ENCODE results near the gene PLSCR1. TPM values are rescaled to one million over a fixed set of nuclear protein-coding genes. Genes with fewer than 3 reads are reported as not detected.
A peak's percentile ranks its signal among the peaks of the same experiment; 100 is the strongest.

The PLSCR1 gene
- total and polyA plus RNA-seq, 9 of the 15 experiments (the other 6 are each of a cell fraction or from before 2014, with no cell fraction given), result 40.6 to 122 (median 69.1) TPM

DNA sequence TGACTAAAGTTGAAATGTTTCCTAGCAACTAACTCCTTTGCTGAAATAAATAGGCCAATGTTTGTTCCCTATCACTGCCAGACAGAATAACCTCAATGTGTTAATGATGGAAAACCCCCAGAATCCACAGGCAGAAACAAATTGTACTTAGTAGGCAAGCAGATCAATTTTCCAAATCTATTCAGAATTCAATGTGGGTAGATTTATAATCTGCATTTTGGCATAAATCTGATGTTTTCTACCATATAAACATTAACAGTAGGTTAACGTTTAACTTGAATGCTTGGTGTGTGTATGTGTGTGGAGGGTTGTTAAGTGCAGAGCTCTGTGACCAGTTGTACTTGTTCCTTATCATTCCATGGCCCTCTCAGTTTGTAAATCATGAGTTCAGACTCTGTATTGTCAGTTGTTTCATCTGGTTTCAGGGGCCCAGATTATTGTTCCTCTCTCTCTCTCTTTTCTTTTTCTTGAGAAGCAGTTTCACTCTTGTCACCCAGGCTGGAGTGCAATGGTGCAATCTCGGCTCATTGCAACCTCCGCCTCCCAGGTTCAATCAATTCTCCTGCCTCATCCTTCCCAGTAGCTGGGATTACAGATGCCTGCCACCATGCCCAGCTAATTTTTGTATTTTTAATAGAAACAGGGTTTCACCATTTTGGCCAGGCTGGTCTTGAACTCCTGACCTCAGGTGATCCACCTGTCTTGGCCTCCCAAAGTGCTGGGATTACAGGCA is 32.8 kb downstream of the PLSCR1 start (continued):
- TF ChIP-seq, protein P1, sequence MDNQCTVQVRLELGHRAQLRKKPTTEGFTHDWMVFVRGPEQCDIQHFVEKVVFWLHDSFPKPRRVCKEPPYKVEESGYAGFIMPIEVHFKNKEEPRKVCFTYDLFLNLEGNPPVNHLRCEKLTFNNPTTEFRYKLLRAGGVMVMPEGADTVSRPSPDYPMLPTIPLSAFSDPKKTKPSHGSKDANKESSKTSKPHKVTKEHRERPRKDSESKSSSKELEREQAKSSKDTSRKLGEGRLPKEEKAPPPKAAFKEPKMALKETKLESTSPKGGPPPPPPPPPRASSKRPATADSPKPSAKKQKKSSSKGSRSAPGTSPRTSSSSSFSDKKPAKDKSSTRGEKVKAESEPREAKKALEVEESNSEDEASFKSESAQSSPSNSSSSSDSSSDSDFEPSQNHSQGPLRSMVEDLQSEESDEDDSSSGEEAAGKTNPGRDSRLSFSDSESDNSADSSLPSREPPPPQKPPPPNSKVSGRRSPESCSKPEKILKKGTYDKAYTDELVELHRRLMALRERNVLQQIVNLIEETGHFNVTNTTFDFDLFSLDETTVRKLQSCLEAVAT (IDR thresholded peaks at IDR 0.05), result no peak
- no peak for TF ChIP-seq KLF16 (IDR thresholded peaks at IDR 0.05)
- no peak for TF ChIP-seq FOS (IDR thresholded peaks at IDR 0.05; ENCODE audit: extremely low read depth, insufficient read length)
- TF ChIP-seq SETDB1 (IDR thresholded peaks at IDR 0.05; ENCODE audit: low read length), result no peak

DNA sequence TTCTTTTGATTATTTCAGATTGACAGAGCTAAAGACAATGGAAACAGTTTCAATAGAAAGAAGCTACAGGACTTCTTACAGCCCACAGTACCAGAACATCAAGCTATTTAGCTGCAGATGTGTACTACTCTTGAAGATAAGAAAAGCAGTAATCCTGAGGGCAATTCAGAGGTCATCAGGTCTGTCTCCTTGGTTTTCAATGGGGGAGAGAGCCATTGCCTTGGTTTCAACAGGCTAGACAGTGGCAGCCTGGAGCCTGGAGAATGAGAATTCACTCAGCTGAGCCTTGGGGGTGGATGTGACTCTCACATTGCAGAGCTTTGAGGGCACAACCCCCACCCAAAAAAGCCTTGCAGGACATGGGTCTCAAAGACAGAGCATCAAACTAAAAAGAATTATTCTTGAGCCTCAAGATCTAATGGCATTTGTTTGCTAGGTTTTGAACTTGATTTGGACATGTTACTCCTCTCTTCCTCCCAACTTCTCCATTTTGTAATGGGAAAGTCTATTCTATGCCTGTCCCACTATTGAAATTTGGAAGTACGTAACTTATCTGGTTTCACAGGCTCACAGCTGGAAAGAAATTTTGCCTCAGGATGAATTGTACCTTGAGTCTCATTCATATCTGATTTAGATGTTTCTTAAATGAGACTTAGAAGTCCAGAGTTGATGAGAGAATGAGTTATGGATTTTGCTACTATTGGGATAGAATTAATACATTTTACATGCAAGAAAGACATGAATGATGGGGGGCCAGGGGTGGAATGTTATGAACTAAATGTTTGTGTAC is 36.9 kb downstream of the PLSCR1 start:
- Histone ChIP-seq H3K9me1 (ENCODE audit: control insufficient read depth, insufficient read depth, low read length) (no peaks in the 10 kb centered on the region), H3K27me3 (ENCODE audit: control insufficient read depth in 2 of 2, insufficient read depth in 2 of 2, low read length in 2 of 2) (no peaks in the 10 kb centered on the region), H3K9me3 (replicated peaks; ENCODE audit: control insufficient read depth, insufficient read depth, low read depth, low read length) (no peaks in the 10 kb centered on the region), H3K4me1 (replicated peaks in 1 of 2; ENCODE audit: control insufficient read depth in 2 of 2, insufficient read depth in 2 of 2, low read length in 2 of 2) (peaks cover 5 to 30% of the 10 kb centered on the region in 2 experiments; a peak in 4 of 5 replicates), H2AFZ (ENCODE audit: low read depth, low read length) (no peak overlapping the region), H3K27ac (ENCODE audit: extremely low read depth, low read depth, low read length) (no peak overlapping the region), H3K36me3 (ENCODE audit: control insufficient read depth, insufficient read depth, low read length) (no peaks in the 10 kb centered on the region), H3K9ac (ENCODE audit: insufficient read depth in 1 of 2, low read depth in 2 of 2, low read length in 2 of 2) (no peak overlapping the region), H4K20me1 (replicated peaks; ENCODE audit: control insufficient read depth, insufficient read depth, low read length) (no peaks in the 10 kb centered on the region), H3K79me2 (ENCODE audit: control insufficient read depth, insufficient read depth, low read length) (no peaks in the 10 kb centered on the region), H3K4me3 (no peak overlapping the region), H3K4me2 (ENCODE audit: insufficient read depth, low read length) (no peak overlapping the region)
- in situ Hi-C loops (cut with MboI) (no loop called here), intact Hi-C loops (cut with micrococcal nuclease) (loop anchor here (1.0 to 5.0 kb wide), 3 partner anchors 11 to 39 kb away; partner anchors contain the start of genes PLSCR1 and PLSCR2)
- ATAC-seq (peak; percentile 80), FAIRE-seq (peak; percentile 77), DNase-seq (ENCODE audit: extremely low read depth in 1 of 4, low spot score in 3 of 4) (peak in 2 of 4 experiments; percentile 25 to 46)
- CTCF ChIA-PET (ENCODE audit: low intra/inter-chr PET ratio), result no interaction called here
- BruUV-seq (replicated peaks), result no TSS peak
- POLR2A ChIA-PET, result interaction anchor here (0.7 to 2.2 kb wide), 2 partner anchors 11 kb away, joined by 3 to 10 read pairs; no protein-coding TSS in a partner anchor
- WGBS (ENCODE audit: insufficient coverage, low coverage, missing lambda C conversion rate), result 20% methylated on average over 1 of the region's 1 CpG
- TF ChIP-seq MAFG (tag; conservative IDR thresholded peaks at IDR 0.05) (no peak), ILK (tag; IDR thresholded peaks at IDR 0.05; ENCODE audit: borderline replicate concordance, low read depth) (no peak), ZNF696 (CRISPR knock-in tag; conservative IDR thresholded peaks at IDR 0.05) (no peak), RFX1 (IDR thresholded peaks at IDR 0.05) (no peak), XRCC4 (IDR thresholded peaks at IDR 0.05; ENCODE audit: extremely low read depth, insufficient read depth, insufficient read length) (no peak), POLR3A (IDR thresholded peaks at IDR 0.05; ENCODE audit: borderline replicate concordance, extremely low read depth, insufficient read depth, insufficient read length) (no peak), JUND (IDR thresholded peaks at IDR 0.05; ENCODE audit: borderline replicate concordance, low read depth, low read length) (no peak), JUND (tag; IDR thresholded peaks at IDR 0.05; ENCODE audit: borderline replicate concordance, low read depth, low read length) (0 out of 3 replicates have a peak, but pooled peaks have one; percentile 24)
- TF ChIP-seq, protein P2, sequence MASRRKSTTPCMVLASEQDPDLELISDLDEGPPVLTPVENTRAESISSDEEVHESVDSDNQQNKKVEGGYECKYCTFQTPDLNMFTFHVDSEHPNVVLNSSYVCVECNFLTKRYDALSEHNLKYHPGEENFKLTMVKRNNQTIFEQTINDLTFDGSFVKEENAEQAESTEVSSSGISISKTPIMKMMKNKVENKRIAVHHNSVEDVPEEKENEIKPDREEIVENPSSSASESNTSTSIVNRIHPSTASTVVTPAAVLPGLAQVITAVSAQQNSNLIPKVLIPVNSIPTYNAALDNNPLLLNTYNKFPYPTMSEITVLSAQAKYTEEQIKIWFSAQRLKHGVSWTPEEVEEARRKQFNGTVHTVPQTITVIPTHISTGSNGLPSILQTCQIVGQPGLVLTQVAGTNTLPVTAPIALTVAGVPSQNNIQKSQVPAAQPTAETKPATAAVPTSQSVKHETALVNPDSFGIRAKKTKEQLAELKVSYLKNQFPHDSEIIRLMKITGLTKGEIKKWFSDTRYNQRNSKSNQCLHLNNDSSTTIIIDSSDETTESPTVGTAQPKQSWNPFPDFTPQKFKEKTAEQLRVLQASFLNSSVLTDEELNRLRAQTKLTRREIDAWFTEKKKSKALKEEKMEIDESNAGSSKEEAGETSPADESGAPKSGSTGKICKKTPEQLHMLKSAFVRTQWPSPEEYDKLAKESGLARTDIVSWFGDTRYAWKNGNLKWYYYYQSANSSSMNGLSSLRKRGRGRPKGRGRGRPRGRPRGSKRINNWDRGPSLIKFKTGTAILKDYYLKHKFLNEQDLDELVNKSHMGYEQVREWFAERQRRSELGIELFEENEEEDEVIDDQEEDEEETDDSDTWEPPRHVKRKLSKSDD (conservative IDR thresholded peaks at IDR 0.05; ENCODE audit: low read length), result no peak
- TF ChIP-seq, protein P3, sequence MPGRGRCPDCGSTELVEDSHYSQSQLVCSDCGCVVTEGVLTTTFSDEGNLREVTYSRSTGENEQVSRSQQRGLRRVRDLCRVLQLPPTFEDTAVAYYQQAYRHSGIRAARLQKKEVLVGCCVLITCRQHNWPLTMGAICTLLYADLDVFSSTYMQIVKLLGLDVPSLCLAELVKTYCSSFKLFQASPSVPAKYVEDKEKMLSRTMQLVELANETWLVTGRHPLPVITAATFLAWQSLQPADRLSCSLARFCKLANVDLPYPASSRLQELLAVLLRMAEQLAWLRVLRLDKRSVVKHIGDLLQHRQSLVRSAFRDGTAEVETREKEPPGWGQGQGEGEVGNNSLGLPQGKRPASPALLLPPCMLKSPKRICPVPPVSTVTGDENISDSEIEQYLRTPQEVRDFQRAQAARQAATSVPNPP (IDR thresholded peaks at IDR 0.05; ENCODE audit: borderline replicate concordance, insufficient read depth, insufficient read length), result no peak

Measured in K562 (cell line).